Measurements from ENCODE around the gene ASB16. TPM values are rescaled to one million over a fixed set of nuclear protein-coding genes. Genes with fewer than 3 reads are reported as not detected.

ASB16 gene
- total and polyA plus RNA-seq, 2 donors (not counting 3 experiments of a cell fraction or from before 2014, with no cell fraction given): not detected

DNA sequence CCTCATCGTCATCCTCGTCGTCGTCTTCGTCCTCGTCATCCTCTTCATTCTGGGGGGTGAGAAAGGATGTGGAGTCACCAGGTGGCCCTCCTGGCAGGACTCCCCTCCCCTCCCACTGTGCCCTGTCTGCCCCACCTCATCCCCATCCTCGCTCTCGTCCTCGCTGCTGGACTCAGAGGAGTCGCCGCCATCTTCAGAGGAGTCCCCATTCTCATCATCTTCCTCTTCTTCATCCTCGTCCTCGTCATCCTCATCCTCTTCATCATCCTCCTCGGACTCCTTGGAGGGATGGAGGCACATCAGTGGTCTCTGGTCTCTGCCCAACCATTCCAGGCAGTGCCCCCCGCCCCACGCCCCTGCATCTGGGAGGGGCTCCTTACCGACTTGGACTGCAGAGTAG is 36.8 kb downstream of the ASB16 start:
- H3K9ac ChIP-seq (replicated peaks; ENCODE audit: extremely low read depth, insufficient read depth, low read length): no peak overlapping the region
- H3K4me3 ChIP-seq (replicated peaks in 1 of 3; ENCODE audit: insufficient read depth in 1 of 3, low read depth in 1 of 3, low read length in 3 of 3): no peak overlapping the region
- POLR2A ChIA-PET: no interaction called here
- no peak overlapping the region for H2AFZ ChIP-seq (ENCODE audit: low read depth, low read length)
- no peak overlapping the region for H3K27ac ChIP-seq (ENCODE audit: insufficient read depth, low read depth, low read length)
- H3K79me2 ChIP-seq (ENCODE audit: control insufficient read depth, insufficient read depth, low read length): no peaks in the 10 kb centered on the region
- TF ChIP-seq POLR2AphosphoS5 (IDR thresholded peaks at IDR 0.05; ENCODE audit: insufficient read depth, low read depth, low read length) (no peak), MAX (IDR thresholded peaks at IDR 0.05; ENCODE audit: insufficient read depth, insufficient read length) (no peak), FOS (IDR thresholded peaks at IDR 0.05; ENCODE audit: borderline replicate concordance, insufficient read depth, low read length) (no peak), MYC (IDR thresholded peaks at IDR 0.05; ENCODE audit: low read depth, low read length) (no peak), EZH2 (IDR thresholded peaks at IDR 0.05; ENCODE audit: borderline replicate concordance, low read depth, low read length, severe bottlenecking) (no peak), GATA2 (IDR thresholded peaks at IDR 0.05; ENCODE audit: insufficient read depth, insufficient read length, low read depth, low read length) (no peak), POLR2A (IDR thresholded peaks at IDR 0.05; ENCODE audit: low read depth, low read length) (no peak), JUN (IDR thresholded peaks at IDR 0.05; ENCODE audit: borderline replicate concordance, insufficient read depth, insufficient read length, low read depth) (no peak)
- TF ChIP-seq, protein P1, sequence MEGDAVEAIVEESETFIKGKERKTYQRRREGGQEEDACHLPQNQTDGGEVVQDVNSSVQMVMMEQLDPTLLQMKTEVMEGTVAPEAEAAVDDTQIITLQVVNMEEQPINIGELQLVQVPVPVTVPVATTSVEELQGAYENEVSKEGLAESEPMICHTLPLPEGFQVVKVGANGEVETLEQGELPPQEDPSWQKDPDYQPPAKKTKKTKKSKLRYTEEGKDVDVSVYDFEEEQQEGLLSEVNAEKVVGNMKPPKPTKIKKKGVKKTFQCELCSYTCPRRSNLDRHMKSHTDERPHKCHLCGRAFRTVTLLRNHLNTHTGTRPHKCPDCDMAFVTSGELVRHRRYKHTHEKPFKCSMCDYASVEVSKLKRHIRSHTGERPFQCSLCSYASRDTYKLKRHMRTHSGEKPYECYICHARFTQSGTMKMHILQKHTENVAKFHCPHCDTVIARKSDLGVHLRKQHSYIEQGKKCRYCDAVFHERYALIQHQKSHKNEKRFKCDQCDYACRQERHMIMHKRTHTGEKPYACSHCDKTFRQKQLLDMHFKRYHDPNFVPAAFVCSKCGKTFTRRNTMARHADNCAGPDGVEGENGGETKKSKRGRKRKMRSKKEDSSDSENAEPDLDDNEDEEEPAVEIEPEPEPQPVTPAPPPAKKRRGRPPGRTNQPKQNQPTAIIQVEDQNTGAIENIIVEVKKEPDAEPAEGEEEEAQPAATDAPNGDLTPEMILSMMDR (IDR thresholded peaks at IDR 0.05; ENCODE audit: extremely low read depth in 1 of 2, insufficient read depth in 1 of 2, low read depth in 1 of 2, low read length in 2 of 2): no peak
- peaks cover 13% of the 10 kb centered on the region for H3K4me1 ChIP-seq (ENCODE audit: control insufficient read depth, extremely low read depth, insufficient read depth, low read length)
- FAIRE-seq: no peak
- no TSS peak for BruUV-seq (replicated peaks)
- H4K20me1 ChIP-seq (replicated peaks; ENCODE audit: control insufficient read depth, extremely low read depth, insufficient read depth, low read length): no peaks in the 10 kb centered on the region
- intact Hi-C loops (cut with micrococcal nuclease) (no loop called here), dilution Hi-C loops (cut with MboI; ENCODE audit: extremely low pct_ligation_motif_present, low sequenced_read_pairs) (no loop called here)
- peaks cover 8 to 31% of the 10 kb centered on the region in 2 experiments for H3K36me3 ChIP-seq (ENCODE audit: control insufficient read depth in 2 of 2, extremely low read depth in 1 of 2, insufficient read depth in 2 of 2, low read length in 2 of 2)
- H3K9me1 ChIP-seq (replicated peaks; ENCODE audit: control insufficient read depth, extremely low read depth, insufficient read depth, low read length): no peaks in the 10 kb centered on the region
- no peak for DNase-seq (ENCODE audit: low read depth, low spot score)
- no peaks in the 10 kb centered on the region for H3K9me3 ChIP-seq (replicated peaks; ENCODE audit: control insufficient read depth, insufficient read depth, low read length)
- H3K4me2 ChIP-seq (ENCODE audit: insufficient read depth, low read length): no peak overlapping the region
- no peaks in the 10 kb centered on the region for H3K27me3 ChIP-seq (ENCODE audit: control insufficient read depth in 2 of 2, insufficient read depth in 2 of 2, low read length in 2 of 2)
- CTCF ChIA-PET: interaction anchor here (1.0 to 1.4 kb wide), 3 partner anchors 123 to 138 kb away, joined by 3 read pairs; no protein-coding TSS in a partner anchor

Data from endothelial cell of umbilical vein (primary cell).